Activated CD8-positive, alpha-beta memory T cell treated with anti-CD3 and anti-CD28 coated beads, Interleukin-2, amount 50 U/mL, for 24 hours (primary cell): Measurements from ENCODE around the gene LOC128125822.
"Not testable (repeated sequence)": the region's sequence is repeated elsewhere in the genome, so short reads cannot be mapped to it uniquely, and the experiment has no call there.

ENCODE experiments used
- DNase-seq: peaks from one replicate; pipeline ENCODE4 v3.0.0-alpha.2; 2020; ENCODE audit errors: extremely low read depth

The LOC128125822 gene

DNA sequence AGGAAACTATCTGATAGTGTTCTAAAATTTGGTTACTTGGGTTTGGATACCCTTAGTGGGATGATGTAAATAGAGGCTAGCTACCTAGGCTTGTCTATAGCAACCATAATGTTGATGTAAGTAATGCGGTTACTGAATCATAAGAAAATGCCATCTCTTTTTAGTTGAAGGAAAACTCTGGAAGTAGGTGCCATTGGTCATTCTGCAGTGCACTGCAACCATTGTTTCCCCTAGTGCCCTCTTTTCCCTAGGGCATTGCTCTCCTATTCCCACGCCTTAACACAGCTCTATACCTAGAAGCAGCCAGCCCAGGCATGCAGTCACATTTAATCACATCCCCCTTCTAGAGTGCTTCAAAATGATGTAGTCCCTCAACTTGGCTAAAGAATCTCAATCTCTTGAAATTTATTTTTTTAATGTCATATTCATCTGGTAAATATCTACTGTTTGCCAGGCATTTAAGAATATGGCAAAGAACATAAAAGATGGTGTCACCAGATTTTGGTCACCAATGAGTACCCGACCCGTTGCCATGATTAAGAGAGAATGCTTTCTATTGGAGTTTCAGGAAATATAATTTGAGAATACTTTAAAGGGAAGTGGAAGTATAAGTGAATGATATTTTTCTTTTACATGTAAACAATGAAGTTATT, 10.4 kb downstream of the LOC128125822 start:
- no peak for DNase-seq

DNA sequence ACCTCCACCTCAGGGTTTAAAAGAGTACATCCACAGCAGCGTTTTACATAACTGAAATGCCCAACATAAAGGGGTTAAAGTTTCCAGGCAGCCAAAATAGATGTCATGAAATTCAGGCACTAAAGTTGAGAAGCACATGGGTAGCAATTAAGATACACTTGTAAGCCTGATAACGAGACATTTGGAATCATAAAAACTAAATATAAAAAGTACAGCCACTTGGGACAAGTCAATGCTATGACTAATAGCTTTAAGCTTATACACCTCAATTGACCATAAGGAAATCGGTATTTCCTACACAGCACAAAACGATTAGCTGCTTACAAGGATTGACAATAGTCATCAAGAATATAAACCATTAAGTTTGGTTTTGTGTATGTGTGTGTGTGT, 11.8 kb downstream of the LOC128125822 start:
- DNase-seq: no peak

DNA sequence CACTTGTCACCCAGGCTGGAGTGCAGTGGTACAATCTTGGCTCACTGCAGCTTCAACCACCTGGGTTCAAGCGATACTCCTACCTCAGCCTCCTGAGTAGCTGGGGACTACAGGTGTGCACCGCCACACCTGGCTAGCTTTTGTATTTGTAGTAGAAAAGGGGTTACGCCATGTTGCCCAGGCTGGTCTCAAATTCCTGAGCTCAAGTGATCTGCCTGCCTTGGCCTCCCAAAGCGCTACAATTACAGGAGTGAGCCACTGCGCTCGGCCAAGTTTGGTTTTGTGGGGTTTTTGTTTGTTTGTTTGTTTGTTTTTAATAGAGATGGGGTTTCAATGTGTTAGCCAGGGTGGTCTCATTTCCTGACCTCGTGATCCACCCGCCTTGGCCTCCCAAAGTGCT, 12.3 kb downstream of the LOC128125822 start:
- DNase-seq: no peak

DNA sequence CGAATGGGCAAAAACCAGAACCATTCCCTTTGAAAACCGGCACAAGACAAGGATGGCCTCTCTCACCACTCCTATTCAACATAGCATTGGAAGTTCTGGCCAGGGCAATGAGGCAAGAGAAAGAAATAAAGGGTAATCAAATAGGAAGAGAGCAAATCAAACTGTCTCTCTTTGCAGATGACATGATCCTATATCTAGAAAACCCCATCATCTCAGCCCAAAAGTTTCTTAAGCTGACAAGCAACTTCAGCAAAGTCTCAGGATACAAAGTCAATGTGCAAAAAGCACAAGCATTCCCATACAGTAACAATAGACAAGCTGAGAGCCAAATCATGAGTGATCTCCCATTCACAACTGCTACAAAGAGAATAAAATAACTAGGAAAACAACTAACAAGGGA, 13.4 kb downstream of the LOC128125822 start:
- not testable (repeated sequence) for DNase-seq

DNA sequence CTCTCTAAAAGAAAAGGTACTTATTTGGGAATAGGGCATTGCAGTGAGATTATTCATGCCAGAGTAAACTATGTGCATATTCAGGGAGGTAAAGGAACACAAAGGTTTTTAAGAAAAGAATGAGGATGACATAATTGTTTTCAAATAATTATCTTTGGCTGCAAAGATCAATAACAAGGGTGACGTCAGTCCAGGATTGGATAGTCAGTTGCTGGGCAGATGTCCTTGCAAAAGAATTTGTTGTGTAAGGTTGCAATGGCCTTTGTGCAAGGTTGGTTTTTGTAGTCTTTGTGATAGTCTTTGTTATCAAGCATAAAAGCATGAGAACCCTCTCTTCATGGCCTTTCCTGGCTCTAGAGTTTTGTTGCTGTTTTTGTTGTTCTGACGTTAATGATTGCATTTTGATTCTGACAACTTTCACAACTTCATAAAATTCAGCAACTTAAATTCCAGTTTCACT, 17.7 kb downstream of the LOC128125822 start:
- DNase-seq: no peak

DNA sequence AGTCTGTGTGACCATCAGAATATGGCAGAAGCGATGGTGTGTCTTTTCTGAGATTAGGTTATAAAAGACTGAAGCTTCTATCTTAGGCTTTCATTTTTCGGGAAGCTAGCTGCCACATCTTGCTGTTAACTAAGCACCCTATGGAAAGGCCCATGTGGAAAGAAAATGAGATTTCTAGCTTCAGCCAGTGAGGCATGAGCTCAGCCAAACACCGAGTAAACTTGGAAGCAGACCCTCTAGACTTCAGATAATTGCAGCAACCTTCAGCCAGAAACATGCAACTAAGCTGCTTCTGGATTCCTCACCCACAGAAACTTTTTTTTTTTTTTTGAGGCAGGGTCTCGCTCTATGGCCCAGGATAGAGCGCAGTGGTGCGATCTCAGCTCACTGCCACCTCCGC, 20.6 kb downstream of the LOC128125822 start:
- no peak for DNase-seq

DNA sequence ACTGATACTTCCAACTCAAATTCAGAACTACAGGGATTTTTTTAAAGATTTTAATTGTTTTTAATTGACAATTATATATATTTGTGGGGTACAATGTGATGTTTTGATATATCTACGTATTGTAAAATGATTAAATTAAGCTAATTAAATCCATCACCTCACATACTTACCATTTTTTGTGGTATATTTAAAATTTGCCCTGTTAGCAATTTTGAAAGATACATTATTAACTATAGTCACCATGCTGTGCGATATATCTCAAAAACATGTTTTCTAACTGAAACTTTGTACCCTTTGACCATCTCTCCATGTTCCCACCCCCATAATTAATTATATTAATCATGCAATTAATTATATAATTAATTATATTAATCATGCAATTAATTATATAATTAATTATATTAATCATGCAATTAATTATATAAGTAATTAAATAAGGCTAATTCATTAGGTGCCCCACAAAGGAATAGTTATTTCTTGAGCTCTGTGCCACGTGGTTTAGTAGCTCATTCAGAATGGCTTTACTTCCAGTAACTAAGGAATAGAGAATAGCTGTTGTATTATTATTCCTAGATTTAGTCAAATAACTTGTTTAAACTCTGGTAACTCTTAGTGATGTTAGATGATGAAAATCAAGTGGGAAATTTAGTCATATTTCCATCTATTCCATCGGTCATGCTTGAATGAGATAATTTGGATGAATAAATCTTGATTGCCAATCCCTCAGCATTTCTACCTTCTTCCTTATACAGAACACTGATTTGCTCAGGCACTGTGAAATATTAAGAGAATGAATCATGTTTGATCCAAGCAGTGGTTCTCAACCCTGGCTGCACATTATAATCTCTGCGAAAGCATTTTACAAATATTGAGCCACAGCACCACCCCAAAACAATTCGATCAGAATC, 25.1 kb downstream of the LOC128125822 start:
- no peak for DNase-seq

DNA sequence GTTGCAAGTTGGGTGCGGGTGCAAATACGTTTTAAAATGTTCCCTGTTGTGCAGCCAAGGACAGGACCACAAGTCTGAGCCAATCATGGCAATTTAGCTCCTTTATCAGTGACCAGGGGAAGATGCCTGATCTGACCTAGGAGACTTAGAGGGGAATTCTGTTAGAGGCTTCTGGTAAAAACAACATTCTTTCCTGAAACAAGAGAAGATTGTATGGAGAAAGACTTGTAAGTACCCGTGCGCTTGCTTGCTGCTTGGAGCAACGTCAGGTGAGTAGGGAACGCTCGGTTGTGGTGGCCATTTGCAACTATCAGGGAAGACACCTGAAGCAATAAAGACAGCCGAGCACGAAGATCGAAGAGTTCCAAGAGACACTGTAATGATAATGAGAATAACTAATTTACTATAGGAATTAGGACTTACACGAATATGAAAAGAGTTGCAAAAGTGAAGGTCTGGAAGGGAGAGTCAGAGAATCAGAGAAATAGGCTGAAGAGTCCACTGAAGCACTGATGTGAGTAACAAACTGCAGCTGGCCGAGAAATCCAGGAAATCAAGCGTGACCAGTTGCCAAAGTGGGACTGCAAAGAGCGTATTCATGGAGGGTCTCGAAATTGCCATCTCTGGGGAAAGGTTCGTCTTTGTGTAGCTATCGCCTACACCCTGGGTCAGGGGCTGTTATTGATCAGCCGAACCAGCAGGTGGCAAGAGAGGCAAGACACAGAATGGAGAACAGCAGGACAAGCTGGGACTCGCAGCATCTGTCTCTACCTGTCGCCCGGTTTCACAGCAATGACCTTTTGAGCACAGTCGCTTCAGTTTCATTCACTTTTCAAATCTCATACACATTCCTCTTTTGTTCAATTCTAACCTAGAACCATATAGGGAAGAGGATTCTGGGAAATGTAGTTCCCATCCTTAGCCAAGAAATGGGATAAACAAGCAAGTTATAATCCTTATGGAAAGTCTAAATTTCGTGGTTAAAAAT, 26.1 kb downstream of the LOC128125822 start:
- DNase-seq: peak; percentile 39

DNA sequence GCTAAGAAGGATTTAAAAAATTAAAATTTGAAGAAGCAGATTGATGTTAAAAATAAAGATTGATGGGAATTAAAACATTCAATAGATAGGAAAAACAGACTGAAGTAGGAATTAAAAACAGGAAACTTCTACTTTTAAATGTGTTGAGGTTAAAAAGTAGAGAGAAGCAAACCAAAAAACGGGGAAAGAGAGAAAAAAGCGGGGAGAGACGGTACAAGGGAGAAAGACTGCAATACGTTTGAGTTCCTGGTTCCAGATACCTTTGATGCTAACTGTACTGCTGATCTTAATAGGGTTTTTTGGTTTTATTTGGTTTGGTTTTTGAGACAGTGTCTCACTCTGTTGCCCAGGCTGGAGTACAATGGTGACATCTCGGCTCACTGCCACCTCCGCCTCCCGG, 27.0 kb downstream of the LOC128125822 start:
- no peak for DNase-seq

DNA sequence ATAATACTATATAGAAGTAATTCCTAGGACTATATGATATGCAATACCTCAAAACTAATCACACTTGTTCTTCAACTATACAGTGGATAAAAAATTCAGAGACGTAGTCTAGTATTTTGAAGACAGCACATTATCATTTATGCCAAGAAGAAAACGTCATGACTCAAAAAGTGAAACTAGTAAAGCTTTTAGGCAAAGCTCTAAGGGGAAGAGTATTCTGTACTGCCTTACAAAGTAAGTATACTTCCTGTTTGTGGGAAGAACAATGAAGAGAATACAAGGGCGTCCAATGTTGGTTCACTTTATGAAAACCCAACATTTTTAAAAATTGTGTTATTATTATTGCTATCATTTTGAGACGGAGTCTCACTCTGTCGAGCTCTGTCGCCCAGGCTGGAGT, 27.9 kb downstream of the LOC128125822 start:
- DNase-seq: no peak

DNA sequence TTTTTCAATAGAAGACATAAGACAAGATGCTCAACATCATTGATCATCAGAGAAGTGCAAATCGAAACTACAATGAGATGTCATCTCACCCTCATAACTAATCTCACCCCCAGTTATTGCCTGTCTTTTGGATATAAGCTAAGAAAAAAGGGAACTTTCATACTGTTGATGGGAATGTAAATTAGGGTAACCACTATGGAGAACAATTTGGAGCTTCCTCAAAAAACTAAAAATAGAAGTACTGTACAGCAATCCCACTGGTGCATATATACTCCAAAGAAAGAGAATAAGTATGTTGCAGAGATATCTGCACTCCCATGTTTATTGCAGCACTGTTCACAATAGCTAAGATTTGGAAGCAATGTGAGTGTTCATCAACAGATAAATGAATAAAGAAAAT, 37.0 kb downstream of the LOC128125822 start:
- no peak for DNase-seq

DNA sequence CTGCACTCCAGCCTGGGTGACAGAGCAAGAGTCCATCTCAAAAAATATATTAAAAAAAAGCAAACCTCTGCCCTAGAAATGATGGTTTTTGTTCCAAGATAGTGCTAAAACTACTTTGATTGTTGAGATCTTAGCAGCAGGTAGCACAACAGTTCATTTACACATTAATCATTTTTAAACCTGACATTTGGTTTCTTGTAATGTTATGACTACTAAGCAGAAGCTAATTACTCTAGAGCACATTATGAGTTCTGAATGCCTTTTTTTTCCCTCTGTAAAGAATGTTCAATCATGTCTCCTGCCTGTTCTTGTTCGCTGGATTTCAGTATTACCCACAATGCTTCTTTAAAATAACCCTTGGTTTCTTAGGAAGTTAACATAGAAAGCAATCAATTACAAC, 38.7 kb downstream of the LOC128125822 start:
- DNase-seq: no peak

DNA sequence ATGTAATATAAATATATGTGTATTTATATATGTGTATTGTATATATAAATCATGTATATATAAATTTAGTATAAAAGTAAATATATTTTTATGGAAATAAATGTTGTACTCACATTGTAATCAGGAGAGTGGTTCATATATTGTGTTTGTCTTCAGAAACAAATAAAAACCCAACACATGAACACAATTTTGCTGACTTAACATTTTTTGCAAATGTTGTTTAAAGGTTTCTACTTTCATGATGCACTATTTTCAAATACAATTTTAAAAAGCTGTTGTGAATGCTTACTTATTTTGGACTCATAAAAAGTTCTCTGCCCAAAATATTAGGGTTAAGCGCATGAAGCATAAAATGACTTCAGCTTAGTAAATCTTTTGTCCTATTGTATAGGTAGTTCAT, 39.3 kb downstream of the LOC128125822 start:
- no peak for DNase-seq

DNA sequence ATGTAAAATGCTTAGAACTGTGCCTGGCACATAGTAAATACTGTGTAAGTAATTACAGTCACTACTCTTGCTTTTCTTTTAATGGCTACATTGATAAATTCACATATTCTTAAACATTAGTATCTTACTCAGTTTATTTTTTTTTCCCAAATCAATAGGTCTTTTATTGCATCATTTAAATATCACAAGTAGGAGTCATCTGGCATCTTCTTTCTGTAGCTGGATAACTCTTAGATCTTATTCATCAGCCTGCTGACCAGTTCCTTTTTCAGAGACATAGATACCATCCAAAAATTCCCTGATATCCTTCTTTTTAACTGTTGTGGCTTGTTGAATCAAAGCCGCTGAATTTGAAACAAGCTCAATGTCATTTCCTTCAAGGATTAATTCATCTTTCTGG, 43.3 kb downstream of the LOC128125822 start:
- DNase-seq: no peak
